Gastrocnemius medialis (tissue), 4 donors: Measurements from ENCODE around the gene CAPN8.

Source experiments
- POLR2A ChIP-seq, 2 donors: fragments of 450-650 bp; IDR thresholded peaks; one replicate each; pipeline ENCODE4 v1.6.1; 2017; ENCODE audit warnings: antibody characterized with exemption in 2 of 2, mild to moderate bottlenecking in 2 of 2, moderate library complexity in 2 of 2
- TF ChIP-seq, protein P1 (sequence below), 5 experiments: fragments of 450-650 bp in 3 of 5; fragments of 200-600 bp in 2 of 5; sonication (generic) in 2 of 5; IDR thresholded peaks in 4 of 5; conservative IDR thresholded peaks in 1 of 5; 1 replicate in 4 of 5; 2 replicates in 1 of 5; pipeline ENCODE4 v1.5.1; 2016 to 2019; ENCODE audit warnings: antibody characterized with exemption in 5 of 5, mild to moderate bottlenecking in 3 of 5, moderate library complexity in 3 of 5

GRCh38 chr1:223657978-223658377 is 7.5 kb downstream of the CAPN8 start:
- no peak for TF ChIP-seq POLR2A (IDR thresholded peaks at IDR 0.05)
- TF ChIP-seq, protein P1, sequence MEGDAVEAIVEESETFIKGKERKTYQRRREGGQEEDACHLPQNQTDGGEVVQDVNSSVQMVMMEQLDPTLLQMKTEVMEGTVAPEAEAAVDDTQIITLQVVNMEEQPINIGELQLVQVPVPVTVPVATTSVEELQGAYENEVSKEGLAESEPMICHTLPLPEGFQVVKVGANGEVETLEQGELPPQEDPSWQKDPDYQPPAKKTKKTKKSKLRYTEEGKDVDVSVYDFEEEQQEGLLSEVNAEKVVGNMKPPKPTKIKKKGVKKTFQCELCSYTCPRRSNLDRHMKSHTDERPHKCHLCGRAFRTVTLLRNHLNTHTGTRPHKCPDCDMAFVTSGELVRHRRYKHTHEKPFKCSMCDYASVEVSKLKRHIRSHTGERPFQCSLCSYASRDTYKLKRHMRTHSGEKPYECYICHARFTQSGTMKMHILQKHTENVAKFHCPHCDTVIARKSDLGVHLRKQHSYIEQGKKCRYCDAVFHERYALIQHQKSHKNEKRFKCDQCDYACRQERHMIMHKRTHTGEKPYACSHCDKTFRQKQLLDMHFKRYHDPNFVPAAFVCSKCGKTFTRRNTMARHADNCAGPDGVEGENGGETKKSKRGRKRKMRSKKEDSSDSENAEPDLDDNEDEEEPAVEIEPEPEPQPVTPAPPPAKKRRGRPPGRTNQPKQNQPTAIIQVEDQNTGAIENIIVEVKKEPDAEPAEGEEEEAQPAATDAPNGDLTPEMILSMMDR (IDR thresholded peaks at IDR 0.05 in 4 of 5, conservative IDR thresholded peaks at IDR 0.05 in 1 of 5): no peak
